ENCODE data around the gene VPS26C.

DNA sequence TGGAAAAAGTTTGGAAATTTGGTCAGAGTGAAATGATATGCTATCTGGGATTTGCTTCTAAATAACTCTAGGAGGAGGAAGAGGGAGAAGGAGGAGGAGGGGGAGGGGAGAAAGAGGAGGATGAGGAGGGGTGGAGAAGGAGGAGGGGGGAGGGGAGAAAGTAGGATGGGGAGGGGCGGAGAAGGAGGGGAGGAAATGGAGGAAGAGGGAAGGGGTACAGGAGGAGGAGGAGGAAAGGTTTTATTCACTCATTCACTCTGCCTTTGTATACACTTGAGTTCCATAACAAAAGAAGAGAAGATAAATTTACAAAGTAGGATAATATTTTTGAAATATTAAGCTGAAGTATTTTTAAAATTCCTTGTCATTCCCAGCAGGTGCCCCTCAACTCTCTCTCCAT, 6.3 kb upstream of the VPS26C start:
- TF ChIP-seq POLR2AphosphoS5 (IDR thresholded peaks at IDR 0.05; ENCODE audit: low read depth, low read length) (no peak), TAF1 (IDR thresholded peaks at IDR 0.05; ENCODE audit: borderline replicate concordance, insufficient read depth, low read length) (no peak), SIN3A (IDR thresholded peaks at IDR 0.05; ENCODE audit: borderline replicate concordance, insufficient read depth, low read length) (no peak)

Data from PFSK-1 (cell line).